ENCODE data around the gene TCAIM.

- no peak for TF ChIP-seq YY1 (tag by site-specific recombination; IDR thresholded peaks at IDR 0.05)
- TF ChIP-seq CTCF (tag by site-specific recombination; IDR thresholded peaks at IDR 0.05): no peak
- TF ChIP-seq ZNF701 (tag by site-specific recombination; IDR thresholded peaks at IDR 0.05): no peak
- no peak for TF ChIP-seq ZNF747 (tag by site-specific recombination; IDR thresholded peaks at IDR 0.05)
- no peak for TF ChIP-seq ZNF623 (tag by site-specific recombination; IDR thresholded peaks at IDR 0.05)
- no peak for TF ChIP-seq ZFP37 (tag by site-specific recombination; IDR thresholded peaks at IDR 0.05)
- no peak for TF ChIP-seq ZNF692 (tag by site-specific recombination; IDR thresholded peaks at IDR 0.05)
Observed at GRCh38 chr3:44444437-44444836, 105.9 kb downstream of the TCAIM start.

Data from HEK293 (cell line).